OCI-LY1 (cell line): ENCODE data around the gene NKAIN2.

ENCODE experiments used
- H2AFZ ChIP-seq: fragments of 200-600 bp; sonication (generic), shearing (Covaris generic); 2 replicates; pipeline ENCODE4 v1.6.0; 2014; ENCODE audit warnings: antibody characterized with exemption, mild to moderate bottlenecking, low read length
- H3F3A ChIP-seq: fragments of 200-600 bp; sonication (generic), shearing (Covaris generic); 2 replicates; pipeline ENCODE4 v1.6.0; 2014; ENCODE audit warnings: mild to moderate bottlenecking, antibody characterized with exemption, low read length, moderate library complexity; ENCODE audit not compliant: insufficient read depth
- H3K27ac ChIP-seq: fragments of 200-600 bp; sonication (generic); 2 replicates; pipeline ENCODE4 v1.5.1; 2014; ENCODE audit warnings: low read length, mixed run types, mild to moderate bottlenecking, low read depth; ENCODE audit not compliant: poor library complexity, severe bottlenecking
- H3K27me3 ChIP-seq: fragments of 200-600 bp; sonication (generic); 2 replicates; pipeline ENCODE4 v1.6.0; 2014; ENCODE audit warnings: antibody characterized with exemption, mild to moderate bottlenecking, low read length, moderate library complexity; ENCODE audit not compliant: insufficient read depth
- H3K36me3 ChIP-seq: fragments of 200-600 bp; sonication (generic); 2 replicates; pipeline ENCODE4 v1.6.1; 2014; ENCODE audit warnings: mild to moderate bottlenecking, antibody characterized with exemption, low read length, moderate library complexity, mixed read lengths; ENCODE audit not compliant: insufficient read depth
- H3K4me1 ChIP-seq: fragments of 200-600 bp; sonication (generic); 2 replicates; pipeline ENCODE4 v1.5.1; 2014; ENCODE audit warnings: mild to moderate bottlenecking, low read length, moderate library complexity; ENCODE audit not compliant: insufficient read depth, severe bottlenecking
- H3K4me2 ChIP-seq: fragments of 200-600 bp; sonication (generic), shearing (Covaris generic); 2 replicates; pipeline ENCODE4 v1.6.1; 2014; ENCODE audit warnings: low read length
- H3K4me3 ChIP-seq: fragments of 200-600 bp; sonication (generic); 2 replicates; pipeline ENCODE4 v1.5.1; 2014; ENCODE audit warnings: low read length, low read depth, mild to moderate bottlenecking, mixed read lengths; ENCODE audit not compliant: poor library complexity, severe bottlenecking
- H3K79me2 ChIP-seq: fragments of 200-600 bp; shearing (Covaris generic); 2 replicates; pipeline ENCODE4 v1.6.1; 2016; ENCODE audit warnings: mixed run types, low read length, mixed read lengths; ENCODE audit not compliant: insufficient read depth
- H3K9ac ChIP-seq: fragments of 200-600 bp; sonication (generic), shearing (Covaris generic); 2 replicates; pipeline ENCODE4 v1.6.1; 2014; ENCODE audit warnings: mild to moderate bottlenecking, low read length, mixed read lengths
- H3K9me2 ChIP-seq: fragments of 200-600 bp; sonication (generic), shearing (Covaris generic); 2 replicates; pipeline ENCODE4 v1.6.1; 2014; ENCODE audit warnings: low read depth, mild to moderate bottlenecking, low read length, mixed read lengths
- H3K9me3 ChIP-seq: fragments of 200-600 bp; shearing (Covaris generic); 2 replicates; pipeline ENCODE4 v1.6.1; 2014; ENCODE audit warnings: low read length, mixed read lengths
- H4K20me1 ChIP-seq: fragments of 200-600 bp; sonication (generic), shearing (Covaris generic); 2 replicates; pipeline ENCODE4 v1.6.0; 2016; ENCODE audit warnings: mild to moderate bottlenecking, low read length; ENCODE audit not compliant: insufficient read depth
- EZH2 ChIP-seq: fragments of 200-600 bp; sonication (generic), shearing (Covaris generic); IDR thresholded peaks from 2 replicates; pipeline ENCODE4 v1.8.0; 2017; ENCODE audit warnings: borderline replicate concordance, mixed run types, mild to moderate bottlenecking, antibody characterized with exemption, low read length, moderate library complexity, mixed read lengths
- TF ChIP-seq, protein P1 (sequence below): fragments of 200-600 bp; sonication (generic), shearing (Covaris generic); IDR thresholded peaks from 2 replicates; pipeline ENCODE4 v1.5.1; 2017; ENCODE audit warnings: mild to moderate bottlenecking, antibody characterized with exemption, low read length, moderate library complexity, mixed read lengths

The NKAIN2 gene

DNA sequence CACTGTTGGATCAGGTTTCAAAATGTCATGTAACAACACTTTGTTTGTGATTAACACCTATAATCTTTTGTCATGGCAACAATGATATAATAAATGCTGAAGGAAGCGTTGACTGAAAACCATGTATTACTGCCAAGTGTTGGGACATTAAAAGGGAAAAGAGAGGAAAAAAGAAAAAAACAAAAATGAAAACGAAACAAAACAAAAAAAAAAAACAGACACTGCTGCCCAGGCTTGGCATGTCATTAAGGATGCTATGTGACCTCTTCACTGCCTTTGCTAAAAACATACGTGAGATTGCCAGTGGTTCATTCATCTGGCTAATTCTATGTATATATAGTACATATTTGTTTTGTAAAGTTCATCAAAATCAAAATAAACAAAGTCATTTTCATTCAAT lies 641.9 kb downstream of the NKAIN2 start:
- Histone ChIP-seq H3K27ac (no peak overlapping the region), H3F3A (no peaks in the 10 kb centered on the region), H3K4me1 (no peaks in the 10 kb centered on the region), H2AFZ (no peak overlapping the region), H3K27me3 (no peaks in the 10 kb centered on the region), H3K4me3 (no peak overlapping the region), H3K9me3 (no peaks in the 10 kb centered on the region), H3K9me2 (no peaks in the 10 kb centered on the region), H3K9ac (no peak overlapping the region), H3K36me3 (no peaks in the 10 kb centered on the region), H3K4me2 (no peak overlapping the region), H3K79me2 (no peaks in the 10 kb centered on the region), H4K20me1 (no peaks in the 10 kb centered on the region)
- TF ChIP-seq EZH2 = no peak
- TF ChIP-seq, protein P1, sequence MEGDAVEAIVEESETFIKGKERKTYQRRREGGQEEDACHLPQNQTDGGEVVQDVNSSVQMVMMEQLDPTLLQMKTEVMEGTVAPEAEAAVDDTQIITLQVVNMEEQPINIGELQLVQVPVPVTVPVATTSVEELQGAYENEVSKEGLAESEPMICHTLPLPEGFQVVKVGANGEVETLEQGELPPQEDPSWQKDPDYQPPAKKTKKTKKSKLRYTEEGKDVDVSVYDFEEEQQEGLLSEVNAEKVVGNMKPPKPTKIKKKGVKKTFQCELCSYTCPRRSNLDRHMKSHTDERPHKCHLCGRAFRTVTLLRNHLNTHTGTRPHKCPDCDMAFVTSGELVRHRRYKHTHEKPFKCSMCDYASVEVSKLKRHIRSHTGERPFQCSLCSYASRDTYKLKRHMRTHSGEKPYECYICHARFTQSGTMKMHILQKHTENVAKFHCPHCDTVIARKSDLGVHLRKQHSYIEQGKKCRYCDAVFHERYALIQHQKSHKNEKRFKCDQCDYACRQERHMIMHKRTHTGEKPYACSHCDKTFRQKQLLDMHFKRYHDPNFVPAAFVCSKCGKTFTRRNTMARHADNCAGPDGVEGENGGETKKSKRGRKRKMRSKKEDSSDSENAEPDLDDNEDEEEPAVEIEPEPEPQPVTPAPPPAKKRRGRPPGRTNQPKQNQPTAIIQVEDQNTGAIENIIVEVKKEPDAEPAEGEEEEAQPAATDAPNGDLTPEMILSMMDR = no peak

DNA sequence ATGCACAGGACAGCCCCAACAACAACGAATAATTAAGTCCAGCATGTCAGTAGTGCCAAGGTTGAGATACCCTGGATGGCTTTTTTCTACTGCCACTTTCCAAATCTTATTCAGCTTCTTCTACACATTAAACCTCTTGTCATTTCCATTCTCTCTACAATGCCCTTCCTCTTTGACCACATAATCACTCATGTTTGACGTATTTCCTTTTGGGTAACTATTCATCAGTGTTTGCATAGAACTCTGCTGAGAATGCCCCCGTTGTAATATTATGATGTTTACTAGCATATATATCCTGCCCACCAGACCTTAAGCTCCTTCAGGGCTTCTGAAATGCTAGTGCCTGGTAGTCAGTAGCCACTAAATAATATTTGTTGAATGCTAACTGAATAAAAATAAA lies 643.3 kb downstream of the NKAIN2 start:
- Histone ChIP-seq H4K20me1 (no peaks in the 10 kb centered on the region), H3K36me3 (no peaks in the 10 kb centered on the region), H3K4me2 (no peak overlapping the region), H3K4me3 (no peak overlapping the region), H3K9me2 (no peaks in the 10 kb centered on the region), H2AFZ (no peak overlapping the region), H3K27me3 (no peaks in the 10 kb centered on the region), H3K27ac (no peak overlapping the region), H3F3A (no peaks in the 10 kb centered on the region), H3K9me3 (no peaks in the 10 kb centered on the region), H3K4me1 (no peaks in the 10 kb centered on the region), H3K9ac (no peak overlapping the region), H3K79me2 (no peaks in the 10 kb centered on the region)
- TF ChIP-seq, protein P1 = no peak
- TF ChIP-seq EZH2 = no peak

GRCh38 chr6:124459268-124459667 lies 655.6 kb downstream of the NKAIN2 start:
- no peaks in the 10 kb centered on the region for H3K27me3 ChIP-seq

More at GRCh38 chr6:124459268-124459667, 655.6 kb downstream of the NKAIN2 start:
- H3F3A ChIP-seq = no peaks in the 10 kb centered on the region
- no peaks in the 10 kb centered on the region for H3K79me2 ChIP-seq
- H3K4me2 ChIP-seq = no peak overlapping the region
- TF ChIP-seq, protein P1 = no peak
- no peak for TF ChIP-seq EZH2
- H3K4me3 ChIP-seq = no peak overlapping the region
- H3K9ac ChIP-seq = no peak overlapping the region
- H3K36me3 ChIP-seq = no peaks in the 10 kb centered on the region
- no peaks in the 10 kb centered on the region for H3K4me1 ChIP-seq
- no peaks in the 10 kb centered on the region for H4K20me1 ChIP-seq
- H3K9me2 ChIP-seq = no peaks in the 10 kb centered on the region
- no peak overlapping the region for H3K27ac ChIP-seq
- no peak overlapping the region for H2AFZ ChIP-seq
- H3K9me3 ChIP-seq = no peaks in the 10 kb centered on the region
